CD4-positive, alpha-beta T cell treated with Interleukin-4 for 1 hour (primary cell): Measurements from ENCODE around the gene ACKR3.

ENCODE experiments used
- DNase-seq, 2 donors: peaks; one replicate each; pipeline ENCODE4 v3.0.0-alpha.2; 2020 to 2022

The ACKR3 gene

DNA sequence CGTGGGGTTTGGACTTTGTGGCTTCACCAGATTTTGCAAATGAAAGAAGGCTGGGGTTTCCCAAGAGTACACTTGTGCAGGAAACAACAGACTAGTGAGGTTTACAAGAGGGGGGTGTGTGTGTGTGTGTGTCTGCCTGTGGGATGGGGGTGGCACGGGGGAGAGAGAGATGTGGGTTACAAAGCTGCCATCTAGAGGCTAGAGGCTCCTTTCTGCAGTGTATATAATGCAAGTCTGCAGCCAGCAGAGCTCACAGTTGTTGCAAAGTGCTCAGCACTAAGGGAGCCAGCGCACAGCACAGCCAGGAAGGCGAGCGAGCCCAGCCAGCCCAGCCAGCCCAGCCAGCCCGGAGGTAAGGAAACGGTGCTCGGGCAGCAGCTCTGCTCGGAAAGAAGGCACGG, at the start of gene ACKR3:
ACKR3 (plus strand) TSS at position 253 of the 401 bp plus-strand sequence. CDS start 10,641 bp downstream, outside the sequence.
- peak; percentile 87 to 89 for DNase-seq

DNA sequence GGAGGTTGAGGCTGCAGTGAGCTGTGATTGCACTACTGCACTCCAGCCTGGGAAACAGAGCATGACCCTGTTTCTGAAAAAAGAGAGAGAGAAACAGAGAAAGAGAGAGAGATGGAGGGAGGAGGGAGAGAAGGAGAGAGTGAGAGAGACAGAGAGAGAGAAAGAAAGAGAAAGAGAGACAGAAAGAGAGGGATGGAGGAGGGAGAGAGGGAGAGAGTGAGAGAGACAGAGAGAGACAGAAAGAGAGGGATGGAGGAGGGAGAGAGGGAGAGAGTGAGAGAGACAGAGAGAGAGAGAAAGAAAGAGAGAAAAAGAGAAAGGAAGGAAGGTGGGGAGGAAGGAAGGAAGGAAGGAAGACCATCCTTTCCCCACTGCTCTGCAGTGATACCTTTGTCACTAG, 48.1 kb upstream of the ACKR3 start:
- no peak for DNase-seq

DNA sequence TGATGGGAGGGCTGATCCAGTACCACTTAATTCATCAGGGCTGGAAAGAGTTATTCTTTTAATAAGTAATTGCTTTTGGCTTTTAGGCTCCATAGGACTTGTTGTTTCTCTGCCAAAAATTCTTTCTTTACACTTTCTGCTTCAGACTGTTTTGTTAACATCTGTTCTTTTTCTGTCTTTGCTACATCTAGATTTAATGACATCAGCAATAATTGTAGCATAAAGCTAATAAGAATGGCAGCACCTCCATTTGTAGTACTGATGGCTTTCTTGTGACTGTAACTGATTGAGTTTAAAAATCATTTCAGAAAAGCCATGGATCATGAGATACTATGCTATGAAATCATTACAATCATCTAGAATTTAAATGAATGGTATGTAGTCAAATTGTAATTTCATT, 46.4 kb upstream of the ACKR3 start:
- DNase-seq = no peak

DNA sequence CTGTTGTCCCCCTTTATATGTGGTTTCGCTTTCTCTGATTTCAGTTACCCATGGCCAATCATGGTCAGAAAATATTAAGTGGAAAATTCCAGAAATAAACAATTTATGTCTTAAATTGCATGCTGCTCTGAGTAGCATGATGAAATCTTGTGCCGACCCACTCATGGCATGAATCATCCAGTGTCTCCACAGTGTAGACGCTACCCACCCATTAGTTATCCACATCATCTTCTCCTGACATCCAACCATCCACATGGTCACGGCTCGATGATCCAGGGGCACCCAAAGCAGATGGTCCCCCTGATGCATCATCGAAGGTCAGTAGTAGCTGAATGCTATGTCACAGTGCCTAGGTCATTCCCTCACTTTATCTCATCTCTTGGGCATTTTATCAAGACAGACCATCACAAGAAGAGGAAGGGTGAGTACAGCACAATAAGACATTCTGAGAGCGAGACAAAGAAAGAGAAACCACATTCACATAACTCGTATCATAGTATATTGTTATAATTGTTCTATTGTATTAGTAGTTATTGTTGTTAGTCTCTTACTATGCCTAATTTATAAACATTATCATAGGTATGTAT, 44.1 kb upstream of the ACKR3 start:
- no peak for DNase-seq

DNA sequence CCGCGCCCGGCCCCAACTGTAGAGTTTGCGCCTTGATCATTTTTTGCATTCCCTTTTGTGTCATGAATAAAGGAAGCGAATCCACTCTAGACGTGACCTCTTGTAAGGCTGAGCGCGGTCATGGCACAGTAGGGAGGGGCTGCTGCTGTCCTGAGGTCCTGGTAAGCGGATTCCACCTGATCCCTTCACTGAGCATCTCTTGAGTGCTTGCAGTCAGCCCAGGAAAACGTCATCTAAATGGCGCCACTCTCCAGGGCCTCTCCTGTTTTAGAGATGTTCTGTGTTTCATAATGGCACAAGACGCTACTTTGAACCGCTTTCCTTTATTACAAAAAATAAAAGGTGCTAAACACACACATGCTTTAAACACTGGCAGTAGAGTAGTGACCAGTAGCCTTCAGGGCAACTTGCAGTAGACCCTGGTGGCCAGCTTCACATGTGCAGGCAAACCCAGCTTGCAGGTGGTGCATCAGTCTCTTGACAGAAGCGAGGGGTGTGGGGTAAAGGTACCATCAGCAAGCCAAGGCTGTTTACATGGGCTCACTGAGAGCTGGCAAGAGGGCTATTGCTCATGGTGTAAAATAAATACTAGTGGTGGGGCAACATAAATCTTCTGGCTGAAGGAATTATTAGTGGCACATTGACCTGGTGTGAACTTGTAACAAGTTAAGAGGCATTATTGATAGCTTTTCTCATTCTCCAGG, 43.0 kb upstream of the ACKR3 start:
- no peak for DNase-seq

DNA sequence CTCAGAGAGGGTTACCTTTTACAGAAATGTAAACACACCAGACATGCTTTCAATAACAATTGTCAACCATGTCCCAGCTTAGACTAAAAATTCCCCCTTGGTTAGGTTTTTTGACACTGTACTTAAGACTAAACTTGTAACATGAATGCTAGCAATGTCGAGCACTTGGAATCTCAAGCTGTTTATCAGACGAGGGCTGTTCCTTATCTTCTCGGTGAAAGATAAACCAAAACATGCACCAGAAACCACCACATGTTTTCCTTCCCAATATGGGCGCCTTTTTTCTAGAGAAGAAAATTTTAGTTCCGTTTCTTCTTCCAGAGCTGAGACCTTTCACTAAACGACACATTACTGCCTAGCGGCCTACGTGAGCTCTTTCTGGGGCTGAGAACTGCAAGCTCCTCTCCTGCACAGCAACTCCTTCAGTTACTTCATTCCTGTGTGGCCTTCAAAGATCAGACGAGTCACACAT, 42.4 kb upstream of the ACKR3 start:
- DNase-seq = no peak

DNA sequence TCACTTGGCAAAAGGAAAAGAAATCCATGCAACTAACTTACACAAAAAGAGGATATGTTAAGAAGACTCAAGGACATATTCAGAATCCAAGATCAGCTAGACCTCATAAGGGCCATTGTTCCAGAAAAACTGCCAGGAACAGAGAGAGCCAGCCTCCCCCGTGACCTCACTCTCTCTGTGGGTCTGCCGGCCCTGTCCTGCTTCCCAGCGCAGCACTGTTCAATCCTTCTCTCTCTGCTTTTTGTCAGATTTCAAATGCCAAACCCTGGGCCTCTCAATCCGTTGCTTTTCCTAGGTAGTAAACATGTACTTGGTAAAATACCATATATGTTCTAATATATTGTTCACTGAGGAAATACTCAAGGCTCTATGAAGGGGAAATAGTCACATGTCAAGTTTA, 40.0 kb upstream of the ACKR3 start:
- DNase-seq = no peak

DNA sequence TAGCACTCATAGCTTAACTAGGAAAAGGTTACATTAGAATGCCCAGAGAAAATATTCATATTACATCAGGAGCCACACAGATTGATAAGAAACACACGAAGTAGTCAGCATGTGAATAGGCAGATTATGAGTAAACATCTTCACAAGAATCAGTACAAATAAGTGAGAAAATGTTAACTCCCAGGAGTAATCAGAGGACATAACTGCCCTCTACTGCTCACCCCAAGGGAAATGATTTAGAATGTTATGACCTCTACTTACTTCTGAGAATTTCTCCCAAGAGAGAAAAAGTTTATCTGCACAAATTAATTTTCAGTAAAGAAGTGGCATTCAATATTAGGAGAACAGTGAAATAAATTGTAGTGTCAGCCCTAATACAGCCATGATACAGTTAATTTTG, 39.1 kb upstream of the ACKR3 start:
- DNase-seq = no peak

DNA sequence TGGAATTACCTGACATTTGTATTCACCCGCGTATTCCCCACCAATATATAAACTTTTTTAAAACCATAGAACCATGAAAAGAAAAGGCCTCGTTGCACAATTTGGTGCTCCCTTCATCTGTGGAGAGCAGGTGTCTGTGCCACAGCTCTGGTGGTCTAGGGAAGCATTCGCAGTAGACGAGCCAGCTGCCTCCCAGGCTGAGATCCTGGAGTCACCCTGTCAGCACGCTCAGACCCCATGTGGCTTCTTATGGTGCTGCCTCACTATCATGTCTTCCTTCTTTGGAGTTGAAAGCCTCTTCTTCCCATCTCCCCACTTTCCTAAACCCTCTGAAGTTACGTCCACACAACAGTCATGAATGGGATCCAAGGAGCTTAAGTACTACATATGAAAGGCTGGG, 38.4 kb upstream of the ACKR3 start:
- DNase-seq = no peak

DNA sequence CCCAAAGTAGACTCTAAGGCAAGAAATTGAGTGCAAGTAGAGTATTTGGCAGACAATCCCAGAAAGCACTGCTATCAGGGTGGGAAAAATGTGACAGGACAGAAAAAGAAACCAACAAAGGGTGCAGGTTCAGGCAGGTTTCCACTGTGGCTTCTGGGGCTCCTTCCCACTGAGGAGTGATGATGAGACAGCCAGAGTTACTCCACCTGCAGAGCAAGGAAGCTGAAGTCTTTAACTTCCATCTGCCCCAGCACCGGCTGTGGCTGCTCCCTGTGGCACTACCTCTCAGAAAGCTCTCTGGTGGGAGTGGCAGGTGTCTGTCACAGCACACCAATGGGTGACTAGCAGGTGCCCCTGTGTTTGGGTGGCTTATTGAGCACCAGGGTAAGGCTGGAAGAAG, 37.6 kb upstream of the ACKR3 start:
- DNase-seq = no peak

DNA sequence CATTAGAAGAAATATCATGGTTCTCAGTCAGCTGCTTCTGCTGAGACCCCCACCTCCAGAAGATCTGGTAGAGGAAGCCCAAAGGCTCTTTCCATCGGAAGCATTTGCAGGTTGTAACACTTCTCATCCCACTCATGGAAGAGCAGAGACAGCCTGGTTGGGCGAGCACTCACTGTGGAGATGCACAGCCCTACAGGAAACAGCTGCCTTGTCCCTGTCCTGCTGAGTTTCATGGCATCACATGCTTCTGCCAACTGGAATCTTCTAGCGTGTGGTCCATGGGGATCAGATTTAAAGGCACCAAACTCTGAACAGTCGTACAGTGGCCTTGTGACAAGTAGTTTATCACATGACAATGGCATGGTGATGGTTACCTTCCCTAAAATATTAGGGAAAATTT, 36.3 kb upstream of the ACKR3 start:
- no peak for DNase-seq

DNA sequence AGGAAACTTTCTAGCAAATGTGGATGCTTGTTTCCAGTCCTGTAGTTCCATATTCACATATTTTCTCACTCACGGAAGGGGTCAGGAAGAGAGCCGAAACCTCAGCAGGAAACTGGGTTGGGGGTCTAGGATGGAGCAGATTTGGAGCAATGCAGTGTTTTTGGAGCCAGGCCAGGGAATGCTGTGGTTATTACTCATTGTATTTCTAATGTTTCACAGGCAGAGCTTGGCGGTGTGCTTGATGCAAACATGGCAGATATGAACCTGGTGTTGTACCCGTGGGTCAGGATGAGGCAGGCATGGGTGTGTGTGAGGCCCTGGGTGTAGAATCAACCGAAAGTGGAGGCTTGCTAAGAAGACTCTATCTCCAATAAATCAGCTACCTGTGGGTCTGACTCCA, 34.6 kb upstream of the ACKR3 start:
- no peak for DNase-seq

DNA sequence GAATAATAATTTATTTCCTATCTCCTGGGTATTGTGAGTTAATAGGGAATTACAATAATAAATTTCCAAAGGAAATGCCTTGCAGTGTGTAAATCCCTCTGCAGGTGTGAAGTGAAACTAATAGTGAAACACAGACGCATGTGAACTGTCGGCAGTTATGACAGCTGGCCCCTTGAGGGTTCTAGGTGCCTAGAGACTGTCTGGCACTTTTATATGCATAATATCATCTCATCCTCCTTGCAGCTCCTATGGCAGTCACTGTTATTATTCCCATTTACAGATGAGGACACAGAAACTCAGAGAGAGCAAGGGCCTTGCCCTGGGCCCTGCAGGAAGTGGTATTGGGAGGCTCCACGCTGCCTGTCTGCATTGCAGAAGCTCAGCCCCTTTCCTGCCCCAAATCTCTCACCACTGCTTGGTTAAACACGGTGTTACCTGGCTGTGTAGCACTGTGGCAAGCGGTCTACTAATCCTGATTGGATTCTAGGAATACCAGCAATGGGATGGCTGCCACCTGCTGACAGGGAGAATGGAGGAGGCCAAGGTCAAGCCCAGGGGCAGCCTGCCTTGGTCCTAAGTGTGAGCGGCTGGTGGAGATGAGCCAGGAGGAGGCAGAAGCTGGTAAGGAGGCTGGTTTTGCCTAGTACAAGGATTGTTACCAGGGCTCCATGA, 32.8 kb upstream of the ACKR3 start:
- DNase-seq = peak; percentile 48 to 61

DNA sequence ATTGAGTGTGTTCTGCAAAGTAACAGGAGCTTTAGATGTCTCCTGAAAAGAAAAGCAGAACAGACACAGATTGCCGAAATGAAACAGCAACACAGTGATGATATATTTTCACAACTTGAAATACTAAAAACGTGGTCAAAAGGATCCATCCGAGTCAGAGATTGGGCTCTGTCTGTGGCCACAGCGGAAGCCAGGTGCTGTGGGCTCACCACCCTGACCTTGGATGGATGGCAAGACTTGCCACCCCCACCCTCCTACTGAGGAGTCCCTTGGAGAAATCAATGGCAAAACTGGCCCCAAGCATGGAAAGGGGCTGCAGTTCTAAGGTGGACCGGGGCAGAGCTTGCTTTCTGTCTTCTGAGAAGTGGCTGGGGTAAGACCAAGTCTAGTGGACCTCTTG, 31.4 kb upstream of the ACKR3 start:
- DNase-seq = no peak

DNA sequence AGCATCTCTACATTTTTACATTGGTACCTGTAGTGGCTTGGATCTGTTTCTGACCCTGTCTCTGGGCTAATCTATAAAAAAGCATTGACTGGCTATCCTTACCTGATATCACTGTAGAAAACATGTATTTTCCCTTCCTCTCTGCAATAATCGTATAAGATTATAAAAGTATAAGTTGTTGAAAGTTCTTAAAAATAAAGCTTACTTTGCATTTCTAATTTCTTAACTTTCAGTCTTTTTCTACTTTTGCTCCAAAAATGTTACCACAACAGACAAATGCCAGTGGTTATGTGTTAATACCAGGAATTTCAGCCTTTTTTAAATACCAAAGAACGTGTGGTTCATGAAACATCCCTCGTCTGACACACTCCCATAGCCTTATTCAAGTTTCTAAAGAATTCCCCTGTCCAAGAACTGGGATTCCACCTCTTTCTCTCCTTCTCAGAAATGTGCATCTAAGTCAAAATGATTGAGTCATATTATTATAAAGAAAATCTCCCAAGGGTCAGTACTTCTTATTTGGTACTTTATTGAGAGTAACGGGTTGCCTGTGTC, 28.5 kb upstream of the ACKR3 start:
- DNase-seq = no peak

DNA sequence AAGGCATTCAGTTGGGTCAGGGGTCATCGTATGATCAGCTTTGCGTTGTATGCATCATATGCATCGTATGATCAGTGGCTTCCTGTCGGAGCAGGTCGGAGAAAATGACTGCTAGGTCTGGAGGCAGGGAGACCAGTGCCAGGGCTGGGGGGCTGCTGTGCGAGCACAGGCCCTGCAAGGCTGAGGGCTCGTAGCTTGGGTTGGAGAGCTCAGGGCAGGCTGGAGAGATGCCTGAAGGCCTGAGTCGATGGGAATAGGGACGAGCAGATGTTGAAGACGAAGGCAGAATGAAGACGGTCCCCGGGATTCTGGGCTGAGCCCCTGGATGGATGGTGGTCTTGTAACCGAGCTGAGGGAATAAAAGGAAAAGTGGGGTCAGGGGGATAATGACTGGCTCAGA, 25.3 kb upstream of the ACKR3 start:
- DNase-seq = no peak

DNA sequence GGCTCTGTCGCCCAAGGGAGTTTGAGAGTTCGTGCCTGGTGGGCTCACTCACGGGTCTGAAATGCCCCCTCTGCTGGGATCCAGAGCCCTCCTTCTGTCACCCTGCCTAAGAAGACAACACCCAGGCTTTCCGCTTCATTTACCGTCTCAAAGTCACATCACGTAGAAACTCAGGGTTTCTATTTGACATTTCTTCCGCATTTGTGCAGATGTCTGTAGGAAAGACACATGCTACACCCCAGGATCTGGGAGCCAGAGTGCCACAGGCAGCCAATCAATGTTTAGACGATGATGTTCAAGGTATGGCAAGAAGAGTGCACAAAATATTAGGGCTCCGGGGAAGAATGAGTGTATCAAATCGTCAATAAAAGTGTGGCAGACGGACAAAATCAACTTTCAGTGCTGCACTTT, 24.4 kb upstream of the ACKR3 start:
- peak in 1 of 2 donors; percentile 29 for DNase-seq

DNA sequence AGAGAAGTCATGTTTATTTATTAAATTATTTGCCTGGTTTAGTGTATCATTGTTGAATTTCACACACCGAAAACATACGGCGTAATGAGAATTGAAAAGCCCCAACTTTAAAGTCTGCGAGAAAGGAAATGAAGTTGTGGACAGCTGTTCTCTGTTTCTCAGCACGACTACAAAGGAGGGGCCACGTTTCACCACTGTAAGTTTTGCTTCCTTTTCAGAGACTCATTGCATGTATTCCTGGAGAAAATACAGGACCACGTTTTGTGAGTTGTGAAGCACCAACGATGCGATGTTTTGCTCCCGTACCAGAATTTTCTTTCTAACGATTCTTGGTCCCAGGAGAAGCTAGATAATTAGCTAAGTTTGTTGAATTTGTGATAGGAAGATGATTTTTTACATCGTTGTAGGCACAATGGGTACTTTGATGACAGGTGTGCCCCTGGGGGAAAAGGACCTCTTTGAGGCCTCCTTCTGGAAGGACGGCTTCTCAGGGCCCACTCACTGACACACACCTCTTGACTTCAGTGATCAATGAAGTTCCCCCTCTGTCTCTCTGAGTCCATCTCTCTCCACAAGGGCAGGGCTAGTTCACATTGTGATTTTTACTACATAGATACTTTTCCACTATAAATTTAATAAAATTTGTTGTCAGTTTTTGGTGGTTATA, 23.7 kb upstream of the ACKR3 start:
- peak; percentile 32 to 41 for DNase-seq

DNA sequence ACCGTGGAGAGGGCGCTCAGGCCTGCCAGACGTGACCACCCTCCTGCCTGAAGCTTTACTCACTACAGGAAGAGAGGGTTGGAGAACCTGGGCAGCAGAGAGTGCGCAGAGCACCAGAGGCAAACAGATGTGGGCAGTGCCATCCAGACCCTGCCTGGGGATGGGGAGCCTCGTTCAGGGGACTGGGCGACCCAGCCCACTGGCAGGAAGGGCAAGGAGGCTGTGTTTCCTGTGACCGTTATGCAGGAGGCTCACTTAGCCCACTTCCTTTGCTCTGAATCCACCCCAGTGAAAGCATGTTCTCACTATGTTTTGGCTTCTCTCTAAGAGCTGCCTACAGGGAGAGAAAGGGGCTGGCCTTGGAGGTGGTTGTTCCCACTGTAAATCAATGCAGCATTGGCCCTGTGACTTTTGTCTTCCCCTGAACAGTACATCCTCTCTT, 23.0 kb upstream of the ACKR3 start:
- peak; percentile 34 to 50 for DNase-seq

DNA sequence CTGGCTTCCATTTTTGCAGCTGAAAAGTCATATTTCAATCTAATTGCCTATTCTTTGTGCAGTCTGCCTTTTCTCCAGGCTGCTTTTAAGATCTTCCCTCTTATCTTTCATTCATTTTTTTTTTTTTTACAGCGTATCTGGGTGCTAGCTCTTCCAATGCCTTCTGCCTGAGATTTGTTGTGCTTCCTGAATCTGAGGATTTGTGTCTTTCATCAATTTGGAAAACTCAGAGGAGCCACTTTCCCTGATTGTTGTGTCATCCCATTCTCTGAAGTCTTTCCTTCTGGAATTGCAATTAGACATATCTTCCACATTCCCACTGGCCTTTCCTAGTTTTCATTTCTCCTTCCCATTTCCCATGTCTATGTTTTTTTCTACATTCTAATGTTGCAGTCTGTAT, 21.9 kb upstream of the ACKR3 start:
- no peak for DNase-seq

DNA sequence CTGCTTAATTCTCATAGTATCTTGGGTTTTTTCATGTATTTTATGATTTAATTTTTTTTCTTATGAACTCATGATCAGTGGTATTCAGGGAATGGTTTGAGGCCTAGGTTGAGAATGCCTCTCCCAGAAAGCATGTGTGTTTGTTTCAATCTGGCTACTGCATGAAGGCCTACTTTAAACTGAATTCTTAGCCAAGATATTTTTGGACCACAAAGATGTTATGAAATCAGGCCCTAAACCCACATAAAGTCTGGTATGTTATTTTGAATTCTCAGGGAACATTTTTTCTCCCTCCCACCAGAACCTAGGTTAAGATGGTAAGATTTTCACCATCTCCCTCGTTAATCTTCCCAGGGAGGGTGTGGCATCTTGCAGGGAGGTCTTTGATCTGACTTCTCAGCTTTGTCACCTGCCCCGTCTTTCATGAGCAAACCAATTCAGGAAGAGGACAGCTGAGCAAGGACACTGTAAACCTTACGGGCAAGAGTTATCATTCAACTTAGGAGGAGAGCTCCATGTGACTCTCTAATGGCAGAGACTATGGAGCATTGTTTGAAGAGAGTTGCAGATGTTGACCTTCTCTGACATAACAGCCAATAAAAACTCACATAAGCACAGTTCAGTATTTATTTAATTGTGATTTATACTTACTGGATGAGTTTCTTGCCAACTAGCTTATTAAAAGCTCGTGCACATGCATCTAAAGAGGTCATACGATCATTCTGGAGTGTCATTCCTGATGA, 21.3 kb upstream of the ACKR3 start:
- DNase-seq = no peak

DNA sequence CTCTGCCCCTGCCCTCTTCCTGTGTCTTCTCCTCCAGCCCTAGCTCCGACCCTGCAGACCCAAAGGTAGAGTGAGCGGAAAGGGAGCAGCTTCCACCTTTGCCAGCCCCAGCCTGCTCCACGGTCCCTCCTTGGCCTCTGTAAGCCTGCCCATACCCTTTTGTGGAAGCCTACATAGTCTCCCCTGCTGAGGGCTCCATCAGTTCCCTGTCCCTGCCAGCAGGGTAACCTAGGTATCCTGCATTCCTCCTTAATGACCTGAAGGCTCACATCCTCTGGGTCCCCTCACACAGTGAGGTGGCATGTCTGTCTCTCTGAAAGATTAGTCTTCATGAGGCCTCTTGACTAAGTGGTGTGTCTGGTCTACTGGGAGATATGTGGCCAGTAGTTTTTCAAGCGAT, 20.5 kb upstream of the ACKR3 start:
- no peak for DNase-seq

DNA sequence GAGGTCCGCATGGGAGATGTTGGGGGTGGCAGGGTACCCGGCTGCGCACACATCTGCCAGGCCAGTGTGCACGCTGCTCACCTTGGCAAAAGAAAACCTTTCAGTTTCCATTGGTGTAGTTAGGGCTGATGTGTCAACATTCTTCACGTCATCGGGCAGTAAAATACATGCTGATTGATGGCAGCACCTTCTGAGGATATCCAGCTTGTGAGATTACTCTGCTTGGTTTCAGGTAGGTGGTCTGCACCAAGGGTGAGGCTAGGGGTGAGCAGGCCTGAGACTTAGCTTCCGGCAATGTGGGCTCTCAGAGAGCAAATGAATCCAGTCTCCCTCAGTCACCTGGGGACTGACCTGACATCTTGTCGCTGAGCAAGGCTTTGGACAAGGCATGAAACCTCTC, 19.3 kb upstream of the ACKR3 start:
- DNase-seq = no peak
